ENCODE data around the gene PIEZO1. TPM values are rescaled to one million over a fixed set of nuclear protein-coding genes. Genes with fewer than 3 reads are reported as not detected.

The PIEZO1 gene
- total and polyA plus RNA-seq, 10 of the 15 experiments (the other 5 are each of a cell fraction or from before 2014, with no cell fraction given), result 1.3 to 169 (median 33.4) TPM

DNA sequence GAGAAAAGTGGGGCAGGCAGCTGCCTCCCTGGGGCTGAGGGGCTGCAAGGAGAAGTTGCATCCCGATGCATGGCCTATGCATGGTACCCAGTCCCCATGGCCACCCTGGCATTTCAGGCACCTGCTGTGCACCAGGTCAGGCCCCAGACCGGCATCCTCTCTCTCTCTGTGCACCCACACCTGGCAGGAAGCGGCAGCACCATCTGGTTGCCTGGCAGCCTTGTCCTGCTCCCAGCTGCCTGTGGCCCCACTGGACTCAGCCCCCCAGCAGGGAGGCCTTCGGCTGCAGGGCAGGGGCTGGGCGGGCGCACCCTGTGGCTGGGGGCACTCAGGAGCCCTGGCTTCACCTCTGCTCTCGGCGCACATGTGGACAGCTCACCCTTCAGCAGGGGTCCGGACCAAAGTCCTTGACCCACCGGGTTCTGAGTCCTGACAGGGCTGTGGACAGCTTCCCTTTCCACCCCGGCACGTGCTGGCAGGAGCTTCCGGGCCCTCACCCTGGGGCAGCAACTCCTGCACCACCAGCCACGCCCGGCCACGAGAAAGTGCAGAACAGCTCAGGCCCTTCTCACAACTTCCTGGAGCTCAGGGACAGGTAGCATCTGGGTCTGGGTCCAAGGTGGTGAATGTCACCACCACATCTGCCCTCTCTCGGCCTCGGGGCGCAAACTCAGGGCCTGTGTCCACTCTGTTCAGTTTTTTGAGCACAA, 42.0 kb downstream of the PIEZO1 start:
- in situ Hi-C loops (cut with MboI), result no loop called here
- Histone ChIP-seq H4K20me1 (ENCODE audit: control insufficient read depth, insufficient read depth) (no peaks in the 10 kb centered on the region), H3K79me2 (ENCODE audit: control insufficient read depth, insufficient read depth, low read length) (no peaks in the 10 kb centered on the region; the same call in none of the 2 replicates), H3K9ac (ENCODE audit: control insufficient read depth, insufficient read depth, low read length) (no peak overlapping the region), H3K9me3 (replicated peaks; ENCODE audit: control insufficient read depth, insufficient read depth, low read length) (no peaks in the 10 kb centered on the region), H3K4me1 (ENCODE audit: control insufficient read depth, insufficient read depth, low read length) (peaks cover 11% of the 10 kb centered on the region), H3K27me3 (replicated peaks in 1 of 2; ENCODE audit: control insufficient read depth in 2 of 2, insufficient read depth in 2 of 2, low read length in 1 of 2) (no peaks in the 10 kb centered on the region), H3K36me3 (ENCODE audit: control insufficient read depth in 2 of 2, insufficient read depth in 2 of 2, low read length in 1 of 2) (peaks cover 0 to 25% of the 10 kb centered on the region in 2 experiments; a peak in 3 of 4 replicates), H3K27ac (ENCODE audit: control insufficient read depth, insufficient read depth) (no peak overlapping the region), H2AFZ (ENCODE audit: control insufficient read depth, low read depth, low read length) (no peak overlapping the region), H3K4me2 (ENCODE audit: control insufficient read depth, insufficient read depth) (no peak overlapping the region), H3K4me3 (no peak overlapping the region)
- ChIA-PET POLR2A (no interaction called here), RAD21 (ENCODE audit: unreplicated experiment) (no interaction called here), SMC1A (ENCODE audit: uncharacterized antibody, unreplicated experiment) (interaction anchor here (1.1 to 1.5 kb wide), 2 partner anchors 41 to 424 kb away, joined by 3 to 4 read pairs; no protein-coding TSS in a partner anchor), CTCF (interaction anchor here (0.8 to 2.0 kb wide), 10 partner anchors 17 to 473 kb away, joined by 3 to 10 read pairs (median 4); partner anchors contain the start of gene PIEZO1)
- WGBS (ENCODE audit: insufficient coverage, insufficient replicate concordance, low lambda C conversion rate, missing lambda C conversion rate), result 81% methylated on average over 17 of the region's 19 CpGs
- BruUV-seq (replicated peaks), result no TSS peak
- no peak for TF ChIP-seq MXI1 (IDR thresholded peaks at IDR 0.05; ENCODE audit: low read depth, low read length)
- TF ChIP-seq SUPT20H (IDR thresholded peaks at IDR 0.05; ENCODE audit: borderline replicate concordance, control insufficient read depth, low read depth, low read length), result no peak
- TF ChIP-seq GATAD2B (conservative IDR thresholded peaks at IDR 0.05; ENCODE audit: low read depth), result no peak
- TF ChIP-seq, protein P1, sequence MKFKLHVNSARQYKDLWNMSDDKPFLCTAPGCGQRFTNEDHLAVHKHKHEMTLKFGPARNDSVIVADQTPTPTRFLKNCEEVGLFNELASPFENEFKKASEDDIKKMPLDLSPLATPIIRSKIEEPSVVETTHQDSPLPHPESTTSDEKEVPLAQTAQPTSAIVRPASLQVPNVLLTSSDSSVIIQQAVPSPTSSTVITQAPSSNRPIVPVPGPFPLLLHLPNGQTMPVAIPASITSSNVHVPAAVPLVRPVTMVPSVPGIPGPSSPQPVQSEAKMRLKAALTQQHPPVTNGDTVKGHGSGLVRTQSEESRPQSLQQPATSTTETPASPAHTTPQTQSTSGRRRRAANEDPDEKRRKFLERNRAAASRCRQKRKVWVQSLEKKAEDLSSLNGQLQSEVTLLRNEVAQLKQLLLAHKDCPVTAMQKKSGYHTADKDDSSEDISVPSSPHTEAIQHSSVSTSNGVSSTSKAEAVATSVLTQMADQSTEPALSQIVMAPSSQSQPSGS (IDR thresholded peaks at IDR 0.05; ENCODE audit: low read length), result no peak
- no peak for TF ChIP-seq CHD1 (IDR thresholded peaks at IDR 0.05; ENCODE audit: low read depth, low read length)
- TF ChIP-seq JUNB (IDR thresholded peaks at IDR 0.05), result no peak
- no peak for TF ChIP-seq FOS (IDR thresholded peaks at IDR 0.05; ENCODE audit: borderline replicate concordance, extremely low read depth, insufficient read length)
- no peak for TF ChIP-seq NFYA (IDR thresholded peaks at IDR 0.05; ENCODE audit: borderline replicate concordance, low read depth, low read length)
- TF ChIP-seq CREB1 (IDR thresholded peaks at IDR 0.05; ENCODE audit: low read depth), result no peak
- intact Hi-C loops (cut with micrococcal nuclease; ENCODE audit: unreplicated experiment), result loop anchor here (10.0 kb wide), 1 partner anchor 472 kb away; the partner anchor contains the start of gene ZNF778
- FAIRE-seq (no peak), ATAC-seq (no peak), DNase-seq (ENCODE audit: low read depth, low spot score) (no peak)

Data from GM12878 (cell line).